Breast epithelium (tissue), 3 donors: ENCODE results near the gene TUBA4B.

ENCODE experiments used
- CTCF ChIP-seq, 3 donors: fragments of 450-650 bp; IDR thresholded peaks; one replicate each; pipeline ENCODE4 v1.5.1; 2016 to 2017; ENCODE audit warnings: antibody characterized with exemption in 3 of 3, mild to moderate bottlenecking in 3 of 3, moderate library complexity in 3 of 3
- POLR2A ChIP-seq: fragments of 450-650 bp; IDR thresholded peaks from one replicate; pipeline ENCODE4 v1.6.1; 2016; ENCODE audit warnings: antibody characterized with exemption, mild to moderate bottlenecking, moderate library complexity
- POLR2AphosphoS5 ChIP-seq, 3 donors: sonication (generic); formaldehyde crosslinking; IDR thresholded peaks; one replicate each; pipeline ENCODE4 v1.6.1; 2017; ENCODE audit warnings: antibody characterized with exemption in 3 of 3

DNA sequence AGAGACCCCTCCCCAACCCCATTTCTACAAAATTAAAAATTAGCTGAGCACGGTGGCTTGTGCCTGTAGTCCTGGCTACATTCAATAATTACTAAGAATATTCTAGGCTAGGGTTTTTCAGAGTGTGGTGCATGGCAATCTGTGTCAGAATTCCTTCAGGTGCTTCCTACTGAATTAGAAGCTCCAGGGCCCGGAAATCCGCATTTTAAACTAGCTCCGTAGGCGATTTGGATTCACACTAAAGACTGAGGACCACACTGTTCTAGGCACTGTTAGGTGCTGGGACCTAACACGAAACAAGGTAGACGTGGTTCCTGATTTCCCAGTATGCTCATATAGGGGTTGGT is 47.1 kb upstream of the TUBA4B start:
- TF ChIP-seq CTCF (IDR thresholded peaks at IDR 0.05) (no peak), POLR2AphosphoS5 (IDR thresholded peaks at IDR 0.05) (no peak), POLR2A (no peak)
